Calu3 (cell line): Measurements from ENCODE around the gene AGBL4. TPM values are rescaled to one million over a fixed set of nuclear protein-coding genes. Genes with fewer than 3 reads are reported as not detected.

ENCODE experiments used
- BruUV-seq: library from RNA; stranded (reverse); fragments of 400-500 nt; replicated peaks from 2 replicates; lab custom pipeline; 2021; lab: Mats Ljungman, UMichigan
- CTCF ChIA-PET: fragments of 300-600 bp; sonication (Branson Sonifier 250); formaldehyde crosslinking; loops from one replicate; lab custom pipeline; 2022; ENCODE audit warnings: antibody characterized with exemption; lab: Charles Lee
- DNase-seq: peaks from one replicate; pipeline ENCODE4 v3.0.0; 2022
- H3K27ac Mint-ChIP-seq: one replicate; pipeline ENCODE4 v1.8.0; 2022; ENCODE audit warnings: mixed read lengths; ENCODE audit not compliant: unreplicated experiment
- H3K27me3 Mint-ChIP-seq: one replicate; pipeline ENCODE4 v1.8.0; 2022; ENCODE audit warnings: mixed read lengths; ENCODE audit not compliant: unreplicated experiment
- H3K36me3 Mint-ChIP-seq: one replicate; pipeline ENCODE4 v1.8.0; 2022; ENCODE audit warnings: mild to moderate bottlenecking, moderate library complexity, mixed read lengths; ENCODE audit not compliant: insufficient read depth, unreplicated experiment
- H3K4me1 Mint-ChIP-seq: one replicate; pipeline ENCODE4 v1.8.0; 2022; ENCODE audit warnings: mild to moderate bottlenecking, low read depth, mixed read lengths; ENCODE audit not compliant: unreplicated experiment
- H3K4me3 Mint-ChIP-seq: one replicate; pipeline ENCODE4 v1.8.0; 2022; ENCODE audit warnings: mild to moderate bottlenecking, low read depth, moderate library complexity, mixed read lengths; ENCODE audit not compliant: unreplicated experiment
- H3K9me3 Mint-ChIP-seq: one replicate; pipeline ENCODE4 v1.8.0; 2022; ENCODE audit warnings: low read depth, mixed read lengths; ENCODE audit not compliant: unreplicated experiment
- CTCF ChIP-seq: fragments of 200-600 bp; IDR thresholded peaks from one replicate; pipeline ENCODE4 v1.8.0; 2022; ENCODE audit warnings: antibody characterized with exemption; ENCODE audit not compliant: unreplicated experiment
- intact Hi-C: fragments of 100-400 bp; cut with micrococcal nuclease; formaldehyde crosslinking; loops from one replicate; pipeline ENCODE4 v1.10.0; 2022; ENCODE audit not compliant: unreplicated experiment
- total RNA-seq: library from RNA; stranded (reverse); gene quantifications from 2 replicates; pipeline ENCODE4 v1.2.3, GENCODE V29; 2022

Gene AGBL4
- total RNA-seq, 1 experiment from 2014 or later: not detected

GRCh38 chr1:48939828-48940227 is 1083.9 kb downstream of the AGBL4 start:
- CTCF ChIA-PET: no interaction called here
- intact Hi-C loops: no loop called here
- BruUV-seq: no TSS peak
- H3K27me3 Mint-ChIP-seq: no peaks in the 10 kb centered on the region
- no peak for TF ChIP-seq CTCF
- no peaks in the 10 kb centered on the region for H3K4me1 Mint-ChIP-seq
- H3K27ac Mint-ChIP-seq: no peak overlapping the region
- no peaks in the 10 kb centered on the region for H3K9me3 Mint-ChIP-seq
- no peak for DNase-seq
- no peaks in the 10 kb centered on the region for H3K36me3 Mint-ChIP-seq
- H3K4me3 Mint-ChIP-seq: no peak overlapping the region

DNA sequence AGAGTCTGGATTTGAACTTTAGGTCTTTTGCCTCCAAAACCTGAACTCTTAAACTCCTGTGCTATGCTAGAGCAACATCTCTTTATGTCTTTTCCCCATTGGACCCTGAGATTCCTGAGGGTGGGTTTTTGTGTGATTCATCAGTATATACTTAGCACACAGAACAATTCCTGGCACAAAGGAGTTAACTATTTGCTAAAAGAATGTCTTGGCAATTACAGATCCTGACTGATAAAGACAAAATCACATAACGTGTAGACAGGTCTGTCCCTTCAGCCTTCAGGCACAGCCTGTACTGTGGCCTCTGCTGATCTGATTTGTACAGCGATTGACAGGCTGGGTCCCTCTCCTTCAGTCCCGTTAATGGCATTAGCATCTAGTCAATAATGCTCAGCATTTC is 1084.7 kb downstream of the AGBL4 start:
- CTCF ChIA-PET: no interaction called here
- no TSS peak for BruUV-seq

DNA sequence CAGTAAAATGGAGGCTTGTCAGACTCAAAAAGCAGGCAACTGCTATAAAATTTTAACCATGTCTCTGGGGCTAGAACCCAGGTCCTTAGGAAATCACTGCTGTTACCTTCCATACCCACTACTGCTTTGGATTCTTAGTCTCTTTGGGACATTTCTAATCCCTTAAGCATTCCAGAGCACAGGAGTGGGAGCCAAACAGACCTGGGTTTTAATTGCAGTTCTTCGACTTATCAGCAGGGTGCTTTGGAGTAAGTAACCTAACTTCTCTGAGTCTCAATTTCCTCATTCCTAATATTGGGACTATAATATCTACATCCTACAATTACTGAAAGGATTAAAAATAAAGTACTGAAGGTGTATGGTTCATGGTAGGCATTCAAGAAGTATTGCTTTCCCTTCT is 1086.0 kb downstream of the AGBL4 start:
- Mint-ChIP-seq H3K36me3 (no peaks in the 10 kb centered on the region), H3K27me3 (no peaks in the 10 kb centered on the region), H3K9me3 (no peaks in the 10 kb centered on the region), H3K4me1 (no peaks in the 10 kb centered on the region), H3K4me3 (no peak overlapping the region), H3K27ac (no peak overlapping the region)
- no TSS peak for BruUV-seq
- CTCF ChIA-PET: no interaction called here
- no peak for DNase-seq
- TF ChIP-seq CTCF: no peak
- intact Hi-C loops: no loop called here

More for the DNA sequence above, 1084.7 kb downstream of the AGBL4 start:
- no peak for TF ChIP-seq CTCF
- Mint-ChIP-seq H3K4me3 (no peak overlapping the region), H3K36me3 (no peaks in the 10 kb centered on the region), H3K9me3 (no peaks in the 10 kb centered on the region), H3K27me3 (no peaks in the 10 kb centered on the region), H3K4me1 (no peaks in the 10 kb centered on the region), H3K27ac (no peak overlapping the region)
- intact Hi-C loops: no loop called here
- no peak for DNase-seq

DNA sequence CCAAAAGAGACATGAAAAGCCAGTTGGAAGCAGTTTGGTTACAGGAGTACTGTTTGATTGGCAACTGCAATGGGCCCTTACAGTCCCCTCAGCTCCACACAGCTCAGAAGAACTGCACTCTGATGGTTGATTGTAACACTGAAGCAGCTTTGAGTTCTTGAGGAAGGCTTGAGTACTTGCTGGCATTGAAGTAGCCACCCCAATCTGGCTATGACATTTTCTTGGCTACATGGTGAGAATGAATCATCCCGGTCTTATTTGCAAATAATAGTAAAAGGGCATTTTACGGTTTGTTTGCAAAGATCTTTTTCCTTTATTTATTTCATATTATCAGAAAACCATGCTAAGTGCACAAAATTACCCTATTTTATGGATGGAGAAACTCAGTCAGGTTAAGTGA is 1087.3 kb downstream of the AGBL4 start:
- intact Hi-C loops: no loop called here
- DNase-seq: no peak
- Mint-ChIP-seq H3K9me3 (no peaks in the 10 kb centered on the region), H3K4me1 (peaks cover 8% of the 10 kb centered on the region), H3K27me3 (no peaks in the 10 kb centered on the region), H3K36me3 (no peaks in the 10 kb centered on the region), H3K27ac (no peak overlapping the region), H3K4me3 (no peak overlapping the region)
- BruUV-seq: no TSS peak
- TF ChIP-seq CTCF: no peak
- CTCF ChIA-PET: interaction anchor here (0.6 kb wide), 1 partner anchor 1541 kb away, joined by 6 read pairs; no protein-coding TSS in a partner anchor
